Measurements from ENCODE around the gene ZPR1. TPM values are rescaled to one million over a fixed set of nuclear protein-coding genes. Genes with fewer than 3 reads are reported as not detected.
A peak's percentile ranks its signal among the peaks of the same experiment; 100 is the strongest.

The ZPR1 gene
- total RNA-seq, 1 experiment from 2014 or later: 105 TPM

- BruUV-seq (replicated peaks): no TSS peak
- no peaks in the 10 kb centered on the region for H3K27me3 Mint-ChIP-seq (ENCODE audit: insufficient read depth, unreplicated experiment)
- no peak for TF ChIP-seq CTCF (IDR thresholded peaks at IDR 0.05; ENCODE audit: unreplicated experiment)
- ChIA-PET POLR2A (interaction anchor here (0.9 to 1.9 kb wide), 3 partner anchors 9 to 12 kb away, joined by 3 to 6 read pairs (median 5); partner anchors contain the start of gene ZPR1), CTCF (interaction anchor here (0.5 to 0.8 kb wide), 4 partner anchors 8 to 424 kb away, joined by 3 to 4 read pairs (median 4); no protein-coding TSS in a partner anchor)
- peaks cover 14% of the 10 kb centered on the region for H3K4me1 Mint-ChIP-seq (ENCODE audit: insufficient read depth, unreplicated experiment)
- H3K4me3 Mint-ChIP-seq (ENCODE audit: unreplicated experiment): no peak overlapping the region
- no peaks in the 10 kb centered on the region for H3K36me3 Mint-ChIP-seq (ENCODE audit: insufficient read depth, unreplicated experiment)
- intact Hi-C loops (cut with micrococcal nuclease): no loop called here
- H3K27ac Mint-ChIP-seq (ENCODE audit: low read depth, unreplicated experiment): no peak overlapping the region
- H3K9me3 Mint-ChIP-seq (ENCODE audit: unreplicated experiment): no peaks in the 10 kb centered on the region
- DNase-seq (ENCODE audit: unreplicated experiment): no peak
Measured at GRCh38 chr11:116798368-116798767, 10.5 kb upstream of the ZPR1 start.

GRCh38 chr11:116797816-116798215 is 10.0 kb upstream of the ZPR1 start:
- Mint-ChIP-seq H3K9me3 (ENCODE audit: unreplicated experiment) (no peaks in the 10 kb centered on the region), H3K4me3 (ENCODE audit: unreplicated experiment) (no peak overlapping the region), H3K4me1 (ENCODE audit: insufficient read depth, unreplicated experiment) (peaks cover 19% of the 10 kb centered on the region), H3K27ac (ENCODE audit: low read depth, unreplicated experiment) (no peak overlapping the region), H3K27me3 (ENCODE audit: insufficient read depth, unreplicated experiment) (no peaks in the 10 kb centered on the region), H3K36me3 (ENCODE audit: insufficient read depth, unreplicated experiment) (no peaks in the 10 kb centered on the region)
- no peak for TF ChIP-seq CTCF (IDR thresholded peaks at IDR 0.05; ENCODE audit: unreplicated experiment)
- intact Hi-C loops (cut with micrococcal nuclease): no loop called here
- no peak for DNase-seq (ENCODE audit: unreplicated experiment)
- BruUV-seq (replicated peaks): no TSS peak
- ChIA-PET POLR2A (interaction anchor here (0.9 to 1.7 kb wide), 2 partner anchors 8 to 10 kb away, joined by 3 to 6 read pairs; partner anchors contain the start of gene ZPR1), CTCF (interaction anchor here (0.8 kb wide), 1 partner anchor 16 kb away, joined by 3 read pairs; no protein-coding TSS in a partner anchor)

GRCh38 chr11:116796548-116796947 is 8.7 kb upstream of the ZPR1 start:
- H3K4me1 Mint-ChIP-seq (ENCODE audit: insufficient read depth, unreplicated experiment): peaks cover 21% of the 10 kb centered on the region
- no peak for TF ChIP-seq CTCF (IDR thresholded peaks at IDR 0.05; ENCODE audit: unreplicated experiment)
- no peaks in the 10 kb centered on the region for H3K36me3 Mint-ChIP-seq (ENCODE audit: insufficient read depth, unreplicated experiment)
- no peaks in the 10 kb centered on the region for H3K27me3 Mint-ChIP-seq (ENCODE audit: insufficient read depth, unreplicated experiment)
- ChIA-PET CTCF (interaction anchor here (1.1 to 1.7 kb wide), 2 partner anchors 39 to 431 kb away, joined by 6 to 7 read pairs; no protein-coding TSS in a partner anchor), POLR2A (no interaction called here)
- no peak for DNase-seq (ENCODE audit: unreplicated experiment)
- no peak overlapping the region for H3K27ac Mint-ChIP-seq (ENCODE audit: low read depth, unreplicated experiment)
- BruUV-seq (replicated peaks): no TSS peak
- H3K4me3 Mint-ChIP-seq (ENCODE audit: unreplicated experiment): no peak overlapping the region
- intact Hi-C loops (cut with micrococcal nuclease): no loop called here
- no peaks in the 10 kb centered on the region for H3K9me3 Mint-ChIP-seq (ENCODE audit: unreplicated experiment)

- H3K27me3 Mint-ChIP-seq (ENCODE audit: insufficient read depth, unreplicated experiment): no peaks in the 10 kb centered on the region
- peak overlapping the region; percentile 43 for H3K27ac Mint-ChIP-seq (ENCODE audit: low read depth, unreplicated experiment)
- TF ChIP-seq CTCF (IDR thresholded peaks at IDR 0.05; ENCODE audit: unreplicated experiment): no peak
- peaks cover 21% of the 10 kb centered on the region for H3K4me1 Mint-ChIP-seq (ENCODE audit: insufficient read depth, unreplicated experiment)
- intact Hi-C loops (cut with micrococcal nuclease): loop anchor here (5.0 kb wide), 1 partner anchor 432 kb away; no protein-coding TSS in a partner anchor
- H3K4me3 Mint-ChIP-seq (ENCODE audit: unreplicated experiment): no peak overlapping the region
- BruUV-seq (replicated peaks): no TSS peak
- DNase-seq (ENCODE audit: unreplicated experiment): no peak
- POLR2A ChIA-PET: interaction anchor here (1.5 to 2.1 kb wide), 2 partner anchors 9 to 14 kb away, joined by 3 to 5 read pairs; no protein-coding TSS in a partner anchor
- no peaks in the 10 kb centered on the region for H3K36me3 Mint-ChIP-seq (ENCODE audit: insufficient read depth, unreplicated experiment)
- CTCF ChIA-PET: interaction anchor here (0.9 to 9.7 kb wide), 3 partner anchors 40 to 311 kb away, joined by 4 to 124 read pairs (median 7); partner anchors contain the start of gene APOA1
- no peaks in the 10 kb centered on the region for H3K9me3 Mint-ChIP-seq (ENCODE audit: unreplicated experiment)
Measured at GRCh38 chr11:116794851-116795250, 7.0 kb upstream of the ZPR1 start.
